Pancreas (tissue), 10 donors: ENCODE measurements around the gene LGALS3BP. TPM values are rescaled to one million over a fixed set of nuclear protein-coding genes. Genes with fewer than 3 reads are reported as not detected.

Source experiments
- ATAC-seq, 4 donors: fragments of 200-7000 bp; cut with Tn5 transposase; one replicate each; pipeline versions ENCODE4 v1.8.0 to v1.9.1; 2020; ENCODE audit warnings: mild to moderate bottlenecking in 4 of 4, moderate library complexity in 4 of 4
- DNase-seq, 6 donors: peaks; one replicate each; pipeline ENCODE4 v3.0.0-alpha.2; 2020
- FAIRE-seq: peaks from 2 replicates; lab custom pipeline; 2012; peaks lifted over from hg19 to GRCh38; lab: Jason Lieb, UNC
- H3K27ac ChIP-seq, 4 donors: fragments of 200-600 bp; sonication (generic); 1 replicate in 3 of 4; 2 replicates in 1 of 4; pipeline versions ENCODE4 v1.5.0 to v1.8.0; 2020
- H3K27me3 ChIP-seq, 4 donors: fragments of 200-600 bp; one replicate each; pipeline ENCODE4 v1.8.0; 2021
- H3K36me3 ChIP-seq, 3 donors: fragments of 200-600 bp; sonication (generic) in 1 of 3; one replicate each; pipeline versions ENCODE4 v1.5.0 to v1.8.0; 2020 to 2021
- H3K4me1 ChIP-seq, 3 donors: fragments of 200-600 bp; one replicate each; pipeline ENCODE4 v1.8.0; 2021
- H3K4me3 ChIP-seq, 4 donors: fragments of 200-600 bp; sonication (generic) in 2 of 4; one replicate each; pipeline versions ENCODE4 v1.5.0 to v1.8.0; 2020 to 2021
- H3K9me3 ChIP-seq, 4 donors: fragments of 200-600 bp; one replicate each; pipeline ENCODE4 v1.8.0; 2021
- WGBS, 2 donors: extraction: QIAGEN DNeasy Blood & Tissue Kit; methylation state at CpG; one replicate each; pipeline ENCODE4 v1.1.7; 2013; 5-methylcytosine and 5-hydroxymethylcytosine counted together
- intact Hi-C, 3 donors: fragments of 100-400 bp; cut with DNase I; formaldehyde crosslinking; loops; one replicate each; pipeline versions ENCODE4 v1.11.1 to v1.14.2; 2022
- polyA plus RNA-seq, 2 donors: library from polyadenylated mRNA; stranded (reverse); fragments of 200-250 nt; gene quantifications; one replicate each; pipeline ENCODE4 v1.2.3, GENCODE V29; 2013
- total RNA-seq, 6 donors: library from RNA; stranded (reverse); fragmentation: NEBNext Ultra II Directional in 4 of 6; extraction: Animal tissue kit (Norgen Biotek cat#: 25700) in 4 of 6; gene quantifications; one replicate each; pipeline versions ENCODE4 v1.2.1 to v1.2.4, GENCODE V29; 2021 to 2023
- TF ChIP-seq, protein P1 (sequence below), 4 donors: fragments of 200-600 bp; sonication (generic) in 3 of 4; IDR thresholded peaks; one replicate each; pipeline versions ENCODE4 v1.5.0 to v1.8.0; 2021; ENCODE audit warnings: antibody characterized with exemption in 4 of 4
- donor health status: healthy with polysubstance abuse.
- donor health status: DM: no; HTN: no; CAD: no; lungs with moderate emphysema.
- donor health status: DM: no; HTN: no; CAD: no.
- donor health status: control.
- donor health status: control.
- donor health status: Bipolar disorder and iron deficiency.
- donor health status: DM: yes; HTN: yes; CAD: no.
- donor health status: DM: no; HTN: no; CAD: no.
- donor health status: DM: no; HTN: no; CAD: no.
- donor health status: DM: yes; HTN: yes; CAD: no.

The LGALS3BP gene
- total and polyA plus RNA-seq, 8 donors = 35.3 to 169 (median 77.2) TPM

DNA sequence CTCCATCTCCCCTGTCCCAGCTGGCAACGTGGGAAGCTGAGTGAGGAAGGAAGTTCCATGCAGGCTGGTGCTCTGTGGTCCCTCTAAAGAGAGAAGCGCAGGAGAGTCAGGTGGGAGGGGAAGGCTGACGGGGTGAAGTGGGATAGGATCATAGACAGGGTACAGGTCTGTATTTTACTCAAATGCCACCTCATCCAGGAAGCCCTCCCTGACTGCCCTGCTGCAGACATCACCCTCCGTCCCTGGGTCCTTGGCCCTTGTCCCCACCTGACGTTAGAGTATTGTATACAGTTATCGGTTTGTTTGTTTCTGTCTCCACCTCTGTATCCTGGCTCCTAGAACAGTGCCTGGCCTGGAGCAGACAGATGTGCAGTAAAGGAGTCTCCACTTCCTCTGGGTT, 18.2 kb upstream of the LGALS3BP start:
- no peak for FAIRE-seq
- peaks cover 0 to 17% (median 0%) of the 10 kb centered on the region in 3 donors for H3K36me3 ChIP-seq
- no peak overlapping the region for H3K27ac ChIP-seq

DNA sequence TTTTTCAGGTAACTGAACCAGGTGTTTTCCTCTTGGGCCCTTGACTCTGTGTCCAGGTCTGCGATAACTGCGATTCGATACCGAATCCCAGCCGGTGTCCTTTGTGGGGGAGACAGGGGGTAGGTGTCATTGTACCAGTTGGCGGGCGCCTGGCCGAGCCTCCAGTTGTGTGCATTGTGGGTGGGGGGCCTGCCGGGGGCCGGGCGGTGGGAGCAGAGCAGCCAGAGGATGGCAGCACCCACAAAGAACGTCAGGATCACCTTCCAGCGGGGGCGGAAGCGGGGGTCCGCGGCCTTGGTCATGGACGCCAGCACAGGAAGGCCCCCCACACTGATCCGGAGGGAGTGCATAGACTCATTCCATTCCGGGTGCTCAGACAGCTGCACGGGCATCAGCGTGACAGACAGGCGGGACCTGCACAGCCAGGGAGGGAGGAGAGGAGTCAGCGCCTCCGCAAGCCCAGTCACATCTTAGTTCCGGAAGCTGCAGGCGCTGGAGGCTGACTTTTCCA, 17.6 kb upstream of the LGALS3BP start:
- Histone ChIP-seq H3K4me1 (peaks cover 8 to 13% (median 10%) of the 10 kb centered on the region in 3 donors), H3K9me3 (no peaks in the 10 kb centered on the region), H3K36me3 (peaks cover 0 to 17% (median 0%) of the 10 kb centered on the region in 3 donors), H3K27ac (no peak overlapping the region), H3K4me3 (no peak overlapping the region), H3K27me3 (no peaks in the 10 kb centered on the region)
- TF ChIP-seq, protein P1, sequence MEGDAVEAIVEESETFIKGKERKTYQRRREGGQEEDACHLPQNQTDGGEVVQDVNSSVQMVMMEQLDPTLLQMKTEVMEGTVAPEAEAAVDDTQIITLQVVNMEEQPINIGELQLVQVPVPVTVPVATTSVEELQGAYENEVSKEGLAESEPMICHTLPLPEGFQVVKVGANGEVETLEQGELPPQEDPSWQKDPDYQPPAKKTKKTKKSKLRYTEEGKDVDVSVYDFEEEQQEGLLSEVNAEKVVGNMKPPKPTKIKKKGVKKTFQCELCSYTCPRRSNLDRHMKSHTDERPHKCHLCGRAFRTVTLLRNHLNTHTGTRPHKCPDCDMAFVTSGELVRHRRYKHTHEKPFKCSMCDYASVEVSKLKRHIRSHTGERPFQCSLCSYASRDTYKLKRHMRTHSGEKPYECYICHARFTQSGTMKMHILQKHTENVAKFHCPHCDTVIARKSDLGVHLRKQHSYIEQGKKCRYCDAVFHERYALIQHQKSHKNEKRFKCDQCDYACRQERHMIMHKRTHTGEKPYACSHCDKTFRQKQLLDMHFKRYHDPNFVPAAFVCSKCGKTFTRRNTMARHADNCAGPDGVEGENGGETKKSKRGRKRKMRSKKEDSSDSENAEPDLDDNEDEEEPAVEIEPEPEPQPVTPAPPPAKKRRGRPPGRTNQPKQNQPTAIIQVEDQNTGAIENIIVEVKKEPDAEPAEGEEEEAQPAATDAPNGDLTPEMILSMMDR (IDR thresholded peaks at IDR 0.05) = no peak
- intact Hi-C loops = no loop called here
- ATAC-seq (no peak), FAIRE-seq (no peak), DNase-seq (peak in 4 of 6 donors; percentile 8 to 48 (median 24))
- 95 to 96% methylated on average over 26 to 27 of the region's 27 CpGs for WGBS, 2 donors

More for the DNA sequence above, 18.2 kb upstream of the LGALS3BP start:
- ATAC-seq (no peak), DNase-seq (peak in 1 of 6 donors; percentile 7)
- H3K9me3 ChIP-seq = no peaks in the 10 kb centered on the region
- TF ChIP-seq, protein P1 (IDR thresholded peaks at IDR 0.05) = no peak
- WGBS, 2 donors = 74 to 82% methylated on average over 6 of the region's 6 CpGs
- peaks cover 8 to 13% (median 10%) of the 10 kb centered on the region in 3 donors for H3K4me1 ChIP-seq
- H3K27me3 ChIP-seq = no peaks in the 10 kb centered on the region
- H3K4me3 ChIP-seq = no peak overlapping the region
- intact Hi-C loops = no loop called here

DNA sequence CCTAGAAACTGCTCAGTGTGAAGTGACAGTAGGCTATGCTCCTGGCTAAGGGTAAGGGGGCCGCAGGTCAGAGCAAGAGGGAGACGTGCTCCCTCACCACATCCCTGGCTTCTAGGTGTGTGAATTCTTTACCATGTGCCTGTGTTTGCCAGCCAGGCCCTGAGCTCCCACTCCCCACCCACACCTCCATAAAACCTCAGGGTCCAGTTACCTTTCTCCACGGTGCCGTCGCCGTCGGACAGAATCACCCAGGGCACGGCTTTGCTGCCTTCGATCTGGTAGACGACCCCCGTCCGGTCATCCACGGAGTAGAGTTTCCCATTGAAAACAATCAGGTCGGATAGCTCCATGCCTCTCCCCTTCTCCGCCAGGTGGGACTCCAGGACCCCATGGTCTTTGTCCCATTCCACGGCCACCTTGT, 17.1 kb upstream of the LGALS3BP start:
- TF ChIP-seq, protein P1 (IDR thresholded peaks at IDR 0.05) = no peak
- no peak overlapping the region for H3K4me3 ChIP-seq
- peaks cover 8 to 13% (median 10%) of the 10 kb centered on the region in 3 donors for H3K4me1 ChIP-seq
- H3K27ac ChIP-seq = peak overlapping the region in 3 of 4 donors; percentile 3 to 39 (median 15)
- H3K36me3 ChIP-seq = peaks cover 0 to 17% (median 0%) of the 10 kb centered on the region in 3 donors
- ATAC-seq = no peak
- no peak for FAIRE-seq
- 95 to 98% methylated on average over 16 of the region's 16 CpGs for WGBS, 2 donors
- no peaks in the 10 kb centered on the region for H3K9me3 ChIP-seq
- intact Hi-C loops = no loop called here
- H3K27me3 ChIP-seq = no peaks in the 10 kb centered on the region
- DNase-seq = peak in 3 of 6 donors; percentile 14 to 43 (median 36)

DNA sequence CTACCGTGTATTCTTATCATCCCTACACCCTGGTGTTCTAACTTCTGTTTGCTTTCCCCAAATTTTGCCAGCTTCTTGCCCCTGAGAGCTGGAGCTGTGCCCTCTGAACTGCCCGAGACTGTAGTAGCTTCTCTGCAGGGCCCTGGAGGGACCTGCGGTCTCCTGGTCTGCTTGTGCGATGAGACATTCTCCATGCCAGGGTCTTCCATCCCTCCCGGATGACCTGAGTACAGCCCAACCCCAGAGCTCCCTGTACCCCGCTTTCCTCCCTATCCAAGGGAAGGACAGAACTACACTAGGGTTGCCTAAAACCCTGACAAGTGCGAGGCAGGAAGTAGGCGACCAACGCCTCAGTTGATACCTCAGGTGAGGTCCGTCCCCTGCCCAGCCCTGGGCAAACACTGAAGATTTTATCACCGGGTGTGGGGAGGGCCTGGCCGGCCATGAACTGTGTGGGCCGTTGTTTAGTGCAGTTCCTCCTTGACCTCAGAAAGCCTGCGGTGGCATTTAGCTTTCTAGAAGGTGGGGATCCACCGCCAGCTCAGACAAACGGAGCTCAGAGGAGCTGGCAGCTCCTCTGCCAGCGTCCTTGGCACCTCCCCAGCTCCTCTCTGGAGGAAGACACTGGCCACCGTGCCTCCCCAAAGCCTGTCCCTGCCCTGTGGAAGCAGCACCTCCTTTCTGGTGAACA, 16.2 kb upstream of the LGALS3BP start:
- no peaks in the 10 kb centered on the region for H3K9me3 ChIP-seq
- H3K36me3 ChIP-seq = peaks cover 0 to 17% (median 0%) of the 10 kb centered on the region in 3 donors
- FAIRE-seq (no peak), ATAC-seq (peak; percentile 35 to 71 (median 58)), DNase-seq (peak in 4 of 6 donors; percentile 30 to 65 (median 57))
- peak overlapping the region in 3 of 4 donors; percentile 3 to 39 (median 15) for H3K27ac ChIP-seq
- H3K4me3 ChIP-seq = no peak overlapping the region
- H3K4me1 ChIP-seq = peaks cover 8 to 13% (median 10%) of the 10 kb centered on the region in 3 donors
- intact Hi-C loops = no loop called here
- WGBS, 2 donors = 29 to 35% methylated on average over 18 of the region's 18 CpGs
- TF ChIP-seq, protein P1 (IDR thresholded peaks at IDR 0.05) = no peak
- no peaks in the 10 kb centered on the region for H3K27me3 ChIP-seq
